ENCODE results near the gene COBL.
A peak's percentile ranks its signal among the peaks of the same experiment; 100 is the strongest.

COBL gene

GRCh38 chr7:51316666-51317581 is at the start of gene COBL:
Gene COBL (minus strand): TSS chr7:51316809. CDS start chr7:51316633, 176 bp downstream.
- Histone ChIP-seq H3K9me3 (ENCODE audit: insufficient read depth, low read depth, low read length) (no peaks in the 10 kb centered on the region), H3K9ac (ENCODE audit: low read depth, low read length) (peak within 1 kb of the TSS; percentile 63), H3K27me3 (ENCODE audit: insufficient read depth, low read length) (peaks cover 55% of the 10 kb centered on the region), H3K4me3 (ENCODE audit: low read length) (peak within 1 kb of the TSS; percentile 94), H3K36me3 (ENCODE audit: insufficient read depth, low read depth, low read length) (no peaks in the 10 kb centered on the region), H3K27ac (ENCODE audit: low read length) (no peak within 1 kb of the TSS), H3K4me1 (ENCODE audit: insufficient read depth, low read length) (peaks cover 23% of the 10 kb centered on the region)

DNA sequence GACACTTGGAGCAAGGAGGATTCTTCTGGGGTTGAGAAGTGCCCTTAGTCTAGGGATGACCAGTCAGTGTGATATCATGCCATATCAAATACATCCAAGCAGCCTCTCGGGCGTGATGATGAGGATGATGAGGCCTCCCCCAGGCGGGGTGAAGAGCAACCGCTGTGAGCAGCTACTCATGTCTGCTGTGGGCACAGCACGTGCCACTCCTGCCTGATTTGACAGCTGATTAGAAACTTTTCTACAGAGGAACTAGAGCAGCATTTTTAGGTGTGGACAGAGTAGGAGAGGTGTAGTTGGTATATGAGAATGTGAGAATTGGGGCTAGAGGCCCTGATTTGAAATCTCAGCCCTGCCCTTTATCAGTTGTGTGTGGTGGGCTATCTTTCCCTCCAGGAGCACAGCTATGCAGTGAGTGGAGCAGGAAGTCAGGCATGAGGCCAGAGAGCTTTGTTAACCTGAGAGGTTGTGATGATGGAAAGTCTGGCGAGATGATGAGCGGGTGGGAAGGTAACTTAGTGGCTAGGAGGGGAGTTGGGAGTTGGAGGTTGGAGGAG is 49.6 kb upstream of the COBL start:
- H3K27me3 ChIP-seq (ENCODE audit: insufficient read depth, low read length), result no peaks in the 10 kb centered on the region
- H3K4me3 ChIP-seq (ENCODE audit: low read length), result no peak overlapping the region
- H3K9me3 ChIP-seq (ENCODE audit: insufficient read depth, low read depth, low read length), result no peaks in the 10 kb centered on the region
- no peak overlapping the region for H3K9ac ChIP-seq (ENCODE audit: low read depth, low read length)
- H3K4me1 ChIP-seq (ENCODE audit: insufficient read depth, low read length), result peaks cover 8% of the 10 kb centered on the region; the same call in 1 of the 2 replicates
- H3K27ac ChIP-seq (ENCODE audit: low read length), result no peak overlapping the region
- H3K36me3 ChIP-seq (ENCODE audit: insufficient read depth, low read depth, low read length), result no peaks in the 10 kb centered on the region

DNA sequence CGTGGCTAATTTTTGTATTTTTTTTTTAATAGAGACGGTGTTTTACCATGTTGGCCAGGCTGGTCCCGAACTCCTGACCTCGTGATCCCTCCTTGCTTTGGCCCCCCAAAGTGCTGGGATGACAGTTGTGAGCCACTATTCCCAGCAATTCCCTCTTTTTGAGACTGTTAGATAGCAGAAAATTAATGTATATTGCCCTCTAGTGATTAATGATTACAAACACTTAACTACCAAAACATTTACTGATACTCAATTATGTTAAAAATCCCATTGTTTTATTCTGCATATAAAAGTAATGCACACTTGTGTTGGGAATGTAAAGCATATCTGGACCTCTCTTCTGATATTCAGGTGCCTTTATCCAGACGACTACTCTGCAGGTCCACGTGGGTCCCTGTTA is 41.2 kb upstream of the COBL start:
- Histone ChIP-seq H3K4me1 (ENCODE audit: insufficient read depth, low read length) (peaks cover 3% of the 10 kb centered on the region; the same call in 1 of the 2 replicates), H3K27me3 (ENCODE audit: insufficient read depth, low read length) (no peaks in the 10 kb centered on the region), H3K36me3 (ENCODE audit: insufficient read depth, low read depth, low read length) (no peaks in the 10 kb centered on the region), H3K9ac (ENCODE audit: low read depth, low read length) (no peak overlapping the region), H3K4me3 (ENCODE audit: low read length) (no peak overlapping the region), H3K9me3 (ENCODE audit: insufficient read depth, low read depth, low read length) (no peaks in the 10 kb centered on the region), H3K27ac (ENCODE audit: low read length) (no peak overlapping the region)

DNA sequence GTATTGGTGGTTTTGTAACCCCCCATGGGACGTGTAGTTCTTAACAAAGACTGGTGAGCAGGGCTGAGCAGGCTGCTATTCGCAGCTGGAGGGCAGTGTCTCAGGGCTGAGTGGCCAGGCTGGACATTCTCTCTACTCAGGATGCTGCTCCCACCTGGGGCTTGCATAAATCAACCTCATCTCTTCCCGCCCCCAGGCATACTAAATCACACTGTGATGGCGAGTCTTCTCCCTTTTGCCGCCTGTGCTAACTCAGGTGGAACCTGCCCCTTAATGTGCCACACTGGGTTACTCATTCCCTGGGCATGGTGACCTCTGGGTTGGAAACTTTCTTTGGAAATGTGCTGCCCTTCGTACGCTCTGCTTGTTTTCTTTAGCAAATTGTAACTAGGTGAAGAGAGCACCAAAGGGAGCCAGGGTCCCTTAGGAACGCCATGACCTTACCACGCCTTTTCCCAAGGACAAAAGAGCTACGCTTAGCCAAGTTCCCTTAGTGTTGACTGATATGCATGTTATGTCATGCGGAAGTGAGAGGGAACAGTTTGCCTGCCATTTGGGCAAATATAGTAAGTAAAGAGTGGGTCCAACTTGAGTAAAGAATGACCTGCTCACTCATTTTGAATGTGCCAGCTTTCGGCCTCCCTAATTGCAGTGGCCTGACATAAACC is 40.4 kb upstream of the COBL start:
- Histone ChIP-seq H3K27ac (ENCODE audit: low read length) (no peak overlapping the region), H3K4me3 (ENCODE audit: low read length) (no peak overlapping the region), H3K9me3 (ENCODE audit: insufficient read depth, low read depth, low read length) (no peaks in the 10 kb centered on the region), H3K27me3 (ENCODE audit: insufficient read depth, low read length) (no peaks in the 10 kb centered on the region), H3K36me3 (ENCODE audit: insufficient read depth, low read depth, low read length) (no peaks in the 10 kb centered on the region), H3K4me1 (ENCODE audit: insufficient read depth, low read length) (peaks cover 3% of the 10 kb centered on the region; the same call in 1 of the 2 replicates), H3K9ac (ENCODE audit: low read depth, low read length) (no peak overlapping the region)

GRCh38 chr7:51354897-51355296 is 38.3 kb upstream of the COBL start:
- Histone ChIP-seq H3K4me3 (ENCODE audit: low read length) (no peak overlapping the region), H3K27ac (ENCODE audit: low read length) (no peak overlapping the region), H3K4me1 (ENCODE audit: insufficient read depth, low read length) (peaks cover 7% of the 10 kb centered on the region; the same call in 1 of the 2 replicates), H3K27me3 (ENCODE audit: insufficient read depth, low read length) (no peaks in the 10 kb centered on the region), H3K9me3 (ENCODE audit: insufficient read depth, low read depth, low read length) (no peaks in the 10 kb centered on the region), H3K36me3 (ENCODE audit: insufficient read depth, low read depth, low read length) (no peaks in the 10 kb centered on the region), H3K9ac (ENCODE audit: low read depth, low read length) (no peak overlapping the region)

DNA sequence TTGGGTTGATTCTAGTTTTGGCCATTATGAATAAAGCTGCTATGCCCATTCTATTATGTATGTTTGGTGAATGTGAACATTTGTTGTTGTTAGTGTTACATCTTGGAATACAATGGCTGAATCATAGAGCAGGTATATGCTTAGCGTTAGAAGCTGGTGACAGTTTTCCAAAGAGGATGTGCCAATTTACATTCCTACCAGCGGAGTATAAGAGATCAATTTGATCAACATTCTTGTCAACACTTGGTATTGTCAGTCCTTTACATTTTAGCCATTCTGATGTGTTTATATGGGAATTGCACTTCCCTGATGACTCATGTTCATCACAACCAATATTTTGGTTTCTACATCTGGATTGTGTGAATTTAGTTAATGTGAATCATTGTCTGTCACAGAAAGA is 37.8 kb upstream of the COBL start:
- no peaks in the 10 kb centered on the region for H3K36me3 ChIP-seq (ENCODE audit: insufficient read depth, low read depth, low read length)
- H3K27ac ChIP-seq (ENCODE audit: low read length), result no peak overlapping the region
- H3K9me3 ChIP-seq (ENCODE audit: insufficient read depth, low read depth, low read length), result no peaks in the 10 kb centered on the region
- no peaks in the 10 kb centered on the region for H3K27me3 ChIP-seq (ENCODE audit: insufficient read depth, low read length)
- peaks cover 7% of the 10 kb centered on the region; the same call in 1 of the 2 replicates for H3K4me1 ChIP-seq (ENCODE audit: insufficient read depth, low read length)
- no peak overlapping the region for H3K4me3 ChIP-seq (ENCODE audit: low read length)
- no peak overlapping the region for H3K9ac ChIP-seq (ENCODE audit: low read depth, low read length)

GRCh38 chr7:51352174-51353100 is 35.8 kb upstream of the COBL start:
- peaks cover 7% of the 10 kb centered on the region; the same call in 1 of the 2 replicates for H3K4me1 ChIP-seq (ENCODE audit: insufficient read depth, low read length)
- H3K4me3 ChIP-seq (ENCODE audit: low read length), result no peak overlapping the region
- H3K9me3 ChIP-seq (ENCODE audit: insufficient read depth, low read depth, low read length), result no peaks in the 10 kb centered on the region
- no peaks in the 10 kb centered on the region for H3K27me3 ChIP-seq (ENCODE audit: insufficient read depth, low read length)
- H3K9ac ChIP-seq (ENCODE audit: low read depth, low read length), result no peak overlapping the region
- H3K27ac ChIP-seq (ENCODE audit: low read length), result no peak overlapping the region
- no peaks in the 10 kb centered on the region for H3K36me3 ChIP-seq (ENCODE audit: insufficient read depth, low read depth, low read length)

DNA sequence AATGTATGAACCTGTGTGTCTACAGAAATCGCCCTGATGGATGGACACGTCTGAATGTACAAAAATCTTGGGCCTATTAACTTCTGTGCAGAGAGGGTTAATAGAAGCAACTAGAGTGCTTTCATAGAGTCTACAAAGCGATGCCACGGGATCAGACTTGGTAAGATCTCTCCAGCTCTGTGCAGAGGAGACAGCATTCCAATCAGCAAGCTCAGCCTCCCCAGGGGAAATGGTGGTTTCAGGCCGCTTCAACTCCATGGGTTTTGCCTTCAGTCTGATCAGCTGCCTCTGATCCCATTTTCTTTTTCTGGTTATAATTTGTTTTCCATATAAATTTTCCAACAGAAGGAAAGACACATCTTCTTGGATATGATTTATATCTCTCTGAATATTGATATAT is 35.1 kb upstream of the COBL start:
- Histone ChIP-seq H3K27ac (ENCODE audit: low read length) (no peak overlapping the region), H3K4me3 (ENCODE audit: low read length) (no peak overlapping the region), H3K4me1 (ENCODE audit: insufficient read depth, low read length) (0 out of 2 replicates have a peak, but pooled peaks cover 4% of the 10 kb centered on the region), H3K27me3 (ENCODE audit: insufficient read depth, low read length) (no peaks in the 10 kb centered on the region), H3K9ac (ENCODE audit: low read depth, low read length) (no peak overlapping the region), H3K36me3 (ENCODE audit: insufficient read depth, low read depth, low read length) (no peaks in the 10 kb centered on the region), H3K9me3 (ENCODE audit: insufficient read depth, low read depth, low read length) (no peaks in the 10 kb centered on the region)

GRCh38 chr7:51350546-51350896 is 33.9 kb upstream of the COBL start:
- Histone ChIP-seq H3K27ac (ENCODE audit: low read length) (no peak overlapping the region), H3K36me3 (ENCODE audit: insufficient read depth, low read depth, low read length) (no peaks in the 10 kb centered on the region), H3K4me3 (ENCODE audit: low read length) (no peak overlapping the region), H3K27me3 (ENCODE audit: insufficient read depth, low read length) (no peaks in the 10 kb centered on the region), H3K9me3 (ENCODE audit: insufficient read depth, low read depth, low read length) (no peaks in the 10 kb centered on the region), H3K4me1 (ENCODE audit: insufficient read depth, low read length) (0 out of 2 replicates have a peak, but pooled peaks cover 4% of the 10 kb centered on the region), H3K9ac (ENCODE audit: low read depth, low read length) (no peak overlapping the region)

- H3K36me3 ChIP-seq (ENCODE audit: insufficient read depth, low read depth, low read length), result no peaks in the 10 kb centered on the region
- no peaks in the 10 kb centered on the region for H3K9me3 ChIP-seq (ENCODE audit: insufficient read depth, low read depth, low read length)
- no peak overlapping the region for H3K4me3 ChIP-seq (ENCODE audit: low read length)
- no peak overlapping the region for H3K9ac ChIP-seq (ENCODE audit: low read depth, low read length)
- no peak overlapping the region for H3K27ac ChIP-seq (ENCODE audit: low read length)
- 0 out of 2 replicates have a peak, but pooled peaks cover 4% of the 10 kb centered on the region for H3K4me1 ChIP-seq (ENCODE audit: insufficient read depth, low read length)
- no peaks in the 10 kb centered on the region for H3K27me3 ChIP-seq (ENCODE audit: insufficient read depth, low read length)
Measured at GRCh38 chr7:51349820-51350545, 33.4 kb upstream of the COBL start.
